ENCODE measurements around the gene CHCHD3.

GRCh38 chr7:133130166-133130565 is 48.3 kb upstream of the CHCHD3 start:
- TF ChIP-seq CTCF (IDR thresholded peaks at IDR 0.05) (no peak), POLR2A (IDR thresholded peaks at IDR 0.05) (no peak)

Data from thyroid gland (tissue), 4 donors.